Nephron progenitor cell (in vitro differentiated cells): ENCODE results near the gene SEZ6L.

Experiments used
- DNase-seq: peaks from one replicate; pipeline ENCODE4 v3.0.0; 2021
- H3K27ac Mint-ChIP-seq: 2 replicates; pipeline ENCODE4 v1.8.0; 2021; ENCODE audit warnings: mild to moderate bottlenecking, moderate library complexity, mixed read lengths
- H3K27me3 Mint-ChIP-seq: 2 replicates; pipeline ENCODE4 v1.8.0; 2021; ENCODE audit warnings: mild to moderate bottlenecking, low read depth, mixed read lengths; ENCODE audit not compliant: poor library complexity
- H3K36me3 Mint-ChIP-seq: 2 replicates; pipeline ENCODE4 v1.8.0; 2021; ENCODE audit warnings: low read depth, mixed read lengths
- H3K4me1 Mint-ChIP-seq: 2 replicates; pipeline ENCODE4 v1.8.0; 2021; ENCODE audit warnings: mixed read lengths
- H3K4me3 Mint-ChIP-seq: 2 replicates; pipeline ENCODE4 v1.8.0; 2021; ENCODE audit warnings: mild to moderate bottlenecking, moderate library complexity, mixed read lengths
- H3K9me3 Mint-ChIP-seq: 2 replicates; pipeline ENCODE4 v1.8.0; 2021; ENCODE audit warnings: mild to moderate bottlenecking, moderate library complexity, mixed read lengths
- TF ChIP-seq, protein P1 (sequence below): fragments of 200-600 bp; sonication (generic); IDR thresholded peaks from 2 replicates; pipeline ENCODE4 v1.5.0; 2021; ENCODE audit warnings: antibody characterized with exemption

Gene SEZ6L

GRCh38 chr22:26235792-26236487 lies 66.7 kb downstream of the SEZ6L start:
- Mint-ChIP-seq H3K4me3 (no peak overlapping the region), H3K36me3 (no peaks in the 10 kb centered on the region), H3K4me1 (peaks cover 24% of the 10 kb centered on the region), H3K27me3 (peaks cover 8% of the 10 kb centered on the region), H3K27ac (no peak overlapping the region), H3K9me3 (no peaks in the 10 kb centered on the region)
- no peak for DNase-seq
- TF ChIP-seq, protein P1, sequence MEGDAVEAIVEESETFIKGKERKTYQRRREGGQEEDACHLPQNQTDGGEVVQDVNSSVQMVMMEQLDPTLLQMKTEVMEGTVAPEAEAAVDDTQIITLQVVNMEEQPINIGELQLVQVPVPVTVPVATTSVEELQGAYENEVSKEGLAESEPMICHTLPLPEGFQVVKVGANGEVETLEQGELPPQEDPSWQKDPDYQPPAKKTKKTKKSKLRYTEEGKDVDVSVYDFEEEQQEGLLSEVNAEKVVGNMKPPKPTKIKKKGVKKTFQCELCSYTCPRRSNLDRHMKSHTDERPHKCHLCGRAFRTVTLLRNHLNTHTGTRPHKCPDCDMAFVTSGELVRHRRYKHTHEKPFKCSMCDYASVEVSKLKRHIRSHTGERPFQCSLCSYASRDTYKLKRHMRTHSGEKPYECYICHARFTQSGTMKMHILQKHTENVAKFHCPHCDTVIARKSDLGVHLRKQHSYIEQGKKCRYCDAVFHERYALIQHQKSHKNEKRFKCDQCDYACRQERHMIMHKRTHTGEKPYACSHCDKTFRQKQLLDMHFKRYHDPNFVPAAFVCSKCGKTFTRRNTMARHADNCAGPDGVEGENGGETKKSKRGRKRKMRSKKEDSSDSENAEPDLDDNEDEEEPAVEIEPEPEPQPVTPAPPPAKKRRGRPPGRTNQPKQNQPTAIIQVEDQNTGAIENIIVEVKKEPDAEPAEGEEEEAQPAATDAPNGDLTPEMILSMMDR = no peak

GRCh38 chr22:26236991-26237390 lies 67.7 kb downstream of the SEZ6L start:
- Mint-ChIP-seq H3K9me3 (no peaks in the 10 kb centered on the region), H3K36me3 (no peaks in the 10 kb centered on the region), H3K4me1 (peaks cover 24% of the 10 kb centered on the region), H3K27me3 (peaks cover 15% of the 10 kb centered on the region), H3K27ac (no peak overlapping the region), H3K4me3 (no peak overlapping the region)
- TF ChIP-seq, protein P1 = no peak
- no peak for DNase-seq

DNA sequence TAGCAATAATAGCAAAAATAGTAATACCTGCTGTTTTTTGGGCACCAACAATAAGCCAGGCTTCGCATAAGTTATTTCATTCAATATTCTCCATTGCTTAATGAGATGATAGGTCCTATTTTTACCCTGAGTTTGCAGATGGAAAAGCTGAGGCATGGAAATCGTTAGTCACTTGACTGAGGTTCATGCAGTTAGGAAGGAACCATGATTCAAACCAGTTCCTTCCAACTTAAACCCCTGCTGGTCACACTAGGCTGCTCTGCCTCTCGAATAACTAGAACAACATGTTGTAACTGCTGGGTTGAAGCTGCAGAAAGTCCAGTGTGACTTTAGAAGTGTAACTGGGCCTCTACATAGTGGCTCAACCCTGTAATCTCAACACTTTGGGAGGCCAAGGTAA lies 69.3 kb downstream of the SEZ6L start:
- Mint-ChIP-seq H3K4me1 (peaks cover 24% of the 10 kb centered on the region), H3K27ac (no peak overlapping the region), H3K27me3 (peaks cover 17% of the 10 kb centered on the region), H3K36me3 (no peaks in the 10 kb centered on the region), H3K4me3 (no peak overlapping the region), H3K9me3 (no peaks in the 10 kb centered on the region)
- no peak for DNase-seq
- TF ChIP-seq, protein P1 = no peak

- Mint-ChIP-seq H3K4me1 (peaks cover 24% of the 10 kb centered on the region), H3K4me3 (no peak overlapping the region), H3K36me3 (no peaks in the 10 kb centered on the region), H3K27ac (no peak overlapping the region), H3K9me3 (no peaks in the 10 kb centered on the region), H3K27me3 (peaks cover 26% of the 10 kb centered on the region)
- TF ChIP-seq, protein P1 = no peak
- no peak for DNase-seq
These were observed 70.3 kb downstream of the SEZ6L start for GRCh38 chr22:26239581-26239980.

DNA sequence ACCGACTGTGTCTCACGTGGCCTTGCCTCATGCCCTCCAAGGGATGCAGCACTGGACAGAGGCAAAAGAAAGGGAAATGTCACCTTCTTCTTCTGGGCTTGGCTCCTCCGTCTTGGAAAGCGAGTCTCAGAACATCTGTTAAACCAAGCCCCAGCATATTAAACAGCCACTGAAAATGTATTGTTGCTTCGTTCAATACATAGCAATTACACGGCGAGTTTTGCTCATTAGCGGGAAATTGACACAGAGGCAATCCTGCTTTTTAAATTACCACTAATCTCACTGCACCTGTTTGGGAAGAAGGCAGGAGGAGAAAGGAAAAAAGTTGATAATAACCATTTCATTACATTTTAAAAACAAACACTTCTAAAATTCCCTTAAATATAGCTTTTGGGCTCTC lies 72.1 kb downstream of the SEZ6L start:
- H3K4me3 Mint-ChIP-seq = no peak overlapping the region
- no peaks in the 10 kb centered on the region for H3K9me3 Mint-ChIP-seq
- no peak for DNase-seq
- H3K36me3 Mint-ChIP-seq = no peaks in the 10 kb centered on the region
- peaks cover 20% of the 10 kb centered on the region for H3K4me1 Mint-ChIP-seq
- no peak overlapping the region for H3K27ac Mint-ChIP-seq
- TF ChIP-seq, protein P1 = no peak
- peaks cover 37% of the 10 kb centered on the region for H3K27me3 Mint-ChIP-seq

GRCh38 chr22:26245001-26245400 lies 75.7 kb downstream of the SEZ6L start:
- Mint-ChIP-seq H3K4me1 (peaks cover 2% of the 10 kb centered on the region), H3K27me3 (peaks cover 46% of the 10 kb centered on the region), H3K4me3 (no peak overlapping the region), H3K36me3 (no peaks in the 10 kb centered on the region), H3K9me3 (peaks cover 4% of the 10 kb centered on the region), H3K27ac (no peak overlapping the region)
- DNase-seq = no peak
- TF ChIP-seq, protein P1 = no peak
